Fibroblast of peridontal ligament (primary cell): ENCODE data around the gene ETS2.
A peak's percentile ranks its signal among the peaks of the same experiment; 100 is the strongest.
"Not testable (repeated sequence)": the region's sequence is repeated elsewhere in the genome, so short reads cannot be mapped to it uniquely, and the experiment has no call there.

Experiments used
- DNase-seq: peaks from one replicate; pipeline ENCODE4 v3.0.0-alpha.2; 2010; ENCODE audit errors: extremely low read depth

The ETS2 gene

DNA sequence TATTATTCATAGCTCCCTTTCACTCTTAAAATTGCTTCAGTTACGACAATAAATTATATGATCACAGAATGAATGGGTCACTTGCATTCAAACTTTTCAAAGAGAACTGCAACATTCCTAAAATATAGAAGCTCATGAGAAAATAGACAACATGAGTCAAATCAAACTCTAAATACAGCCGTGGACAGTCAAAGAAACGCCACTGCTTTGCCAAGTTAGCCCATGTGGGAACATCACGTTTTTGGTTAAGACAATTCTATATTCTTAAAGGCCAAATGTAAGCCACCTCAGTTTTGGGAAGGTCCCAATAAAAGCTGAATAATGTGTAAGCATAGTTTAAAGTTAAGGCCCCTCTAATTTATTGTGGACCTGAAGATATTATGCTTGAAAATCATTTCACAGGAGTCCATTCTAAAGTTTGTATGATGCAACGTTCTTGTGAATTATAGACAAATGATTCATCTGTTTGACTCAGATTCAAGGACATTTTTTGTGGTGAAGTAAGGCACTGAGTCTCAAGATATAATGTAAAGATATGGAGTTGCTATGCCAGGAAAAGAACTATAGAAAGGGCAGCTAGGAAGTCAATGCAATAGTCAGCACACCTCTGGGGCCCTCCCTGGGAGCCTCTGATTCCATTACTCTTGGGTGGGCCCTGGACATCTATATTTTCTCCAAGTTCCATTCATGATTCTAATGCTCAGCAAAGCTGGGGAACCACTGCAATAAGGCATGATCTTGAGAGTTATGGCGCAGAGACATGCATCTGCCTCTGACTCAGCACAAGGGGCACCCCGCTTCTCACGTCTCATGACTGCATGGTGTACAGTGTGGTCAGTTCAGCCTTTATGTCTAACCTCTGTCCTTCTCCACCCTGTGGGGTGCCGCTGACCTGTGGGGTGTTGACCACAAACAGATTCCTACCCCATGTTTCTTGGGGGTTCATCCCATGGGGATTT lies 33.9 kb downstream of the ETS2 start:
- DNase-seq: peak; percentile 88

DNA sequence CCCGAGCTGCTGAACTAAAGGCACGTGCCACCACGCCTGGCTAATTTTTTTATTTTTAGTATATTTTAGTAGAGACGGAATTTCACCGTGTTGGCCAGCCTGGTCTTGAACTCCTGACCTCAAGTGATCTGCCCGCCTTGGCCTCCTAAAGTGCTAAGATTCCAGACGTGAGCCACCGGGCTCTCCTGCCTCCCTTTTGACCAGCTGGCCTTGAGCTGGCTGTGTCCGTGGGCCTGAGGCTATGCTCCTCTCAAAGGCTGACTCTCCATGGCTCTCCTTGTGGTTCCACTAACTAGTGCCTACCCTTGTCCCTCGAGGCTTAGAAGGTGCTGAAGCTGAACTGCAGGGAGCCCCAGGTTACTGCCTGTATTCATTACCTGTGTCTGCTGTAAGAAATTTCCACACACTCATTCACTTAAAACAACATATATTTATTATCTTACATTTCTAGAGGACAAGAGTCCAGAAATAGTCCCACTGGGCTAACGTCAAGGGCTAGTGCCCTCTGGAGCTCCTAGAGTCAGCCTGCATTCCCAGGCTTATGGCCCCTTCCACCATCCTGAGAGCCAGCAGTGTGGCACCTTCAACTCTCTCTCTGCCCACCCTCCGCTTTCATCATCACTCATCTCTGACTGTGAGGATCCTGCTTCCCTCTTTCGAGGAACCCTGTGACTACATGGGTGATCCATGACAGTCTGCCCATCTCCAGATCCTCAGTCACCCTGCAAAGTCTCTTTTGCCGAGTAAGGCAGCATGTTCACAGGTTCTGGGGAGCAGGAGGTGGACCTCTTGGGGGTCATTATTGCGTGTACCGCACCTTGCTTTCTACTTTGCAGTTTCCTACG lies 34.9 kb downstream of the ETS2 start:
- no peak for DNase-seq

DNA sequence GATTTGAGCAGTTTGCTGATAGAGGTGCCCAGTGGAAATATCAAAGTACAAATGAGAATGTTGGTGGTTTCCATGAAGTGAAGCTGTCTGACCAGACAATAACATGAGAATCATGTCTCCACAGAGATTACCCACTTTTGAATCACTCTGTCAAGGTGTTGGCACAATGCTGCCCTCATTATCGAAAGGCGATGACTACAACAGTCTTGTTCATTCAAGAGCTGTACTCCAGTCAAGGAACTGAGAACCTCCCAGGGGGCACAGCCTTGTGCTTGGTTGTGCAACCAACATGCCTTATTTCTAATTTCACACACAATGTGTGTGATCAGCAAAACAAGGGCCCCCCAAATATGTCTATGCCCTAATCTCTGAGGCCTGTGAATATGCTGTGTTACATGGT lies 35.7 kb downstream of the ETS2 start:
- DNase-seq: no peak

DNA sequence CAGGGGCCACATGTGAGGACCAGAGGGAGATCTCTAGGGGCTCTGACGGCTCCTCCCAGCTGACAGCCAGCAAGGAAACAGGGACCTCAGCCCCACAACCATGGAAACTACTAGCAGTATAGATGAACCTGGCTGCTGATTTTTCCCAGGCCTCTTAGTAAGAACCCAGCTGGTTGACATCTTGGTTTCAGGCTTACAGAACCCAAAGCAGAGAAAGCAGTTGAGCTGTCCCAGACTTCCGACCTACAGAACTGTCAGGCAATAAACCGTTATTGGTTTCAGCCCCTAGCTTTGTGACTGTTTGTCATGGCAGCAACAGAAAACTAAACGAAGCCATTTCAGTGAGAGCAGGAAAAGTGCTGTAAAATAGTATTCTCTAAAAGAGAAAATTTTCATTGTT lies 36.4 kb downstream of the ETS2 start:
- no peak for DNase-seq

DNA sequence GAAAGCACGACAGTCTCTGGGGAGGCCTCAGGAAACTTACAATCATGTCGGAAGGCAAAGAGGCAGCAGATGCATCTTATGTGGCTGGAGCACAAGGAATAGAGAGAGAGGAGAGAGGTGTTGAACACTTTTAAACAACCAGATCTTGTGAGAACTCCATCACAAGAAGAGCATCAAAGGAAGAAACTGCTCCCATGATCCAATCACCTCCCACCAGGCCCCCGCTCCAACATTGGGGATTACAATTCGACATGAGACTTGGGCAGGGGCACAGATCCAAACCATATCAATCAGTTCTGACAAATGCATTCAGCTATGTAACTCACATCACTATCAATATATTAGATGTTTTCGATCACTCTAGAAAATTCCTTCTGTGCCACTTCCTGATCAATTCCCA lies 37.6 kb downstream of the ETS2 start:
- no peak for DNase-seq

DNA sequence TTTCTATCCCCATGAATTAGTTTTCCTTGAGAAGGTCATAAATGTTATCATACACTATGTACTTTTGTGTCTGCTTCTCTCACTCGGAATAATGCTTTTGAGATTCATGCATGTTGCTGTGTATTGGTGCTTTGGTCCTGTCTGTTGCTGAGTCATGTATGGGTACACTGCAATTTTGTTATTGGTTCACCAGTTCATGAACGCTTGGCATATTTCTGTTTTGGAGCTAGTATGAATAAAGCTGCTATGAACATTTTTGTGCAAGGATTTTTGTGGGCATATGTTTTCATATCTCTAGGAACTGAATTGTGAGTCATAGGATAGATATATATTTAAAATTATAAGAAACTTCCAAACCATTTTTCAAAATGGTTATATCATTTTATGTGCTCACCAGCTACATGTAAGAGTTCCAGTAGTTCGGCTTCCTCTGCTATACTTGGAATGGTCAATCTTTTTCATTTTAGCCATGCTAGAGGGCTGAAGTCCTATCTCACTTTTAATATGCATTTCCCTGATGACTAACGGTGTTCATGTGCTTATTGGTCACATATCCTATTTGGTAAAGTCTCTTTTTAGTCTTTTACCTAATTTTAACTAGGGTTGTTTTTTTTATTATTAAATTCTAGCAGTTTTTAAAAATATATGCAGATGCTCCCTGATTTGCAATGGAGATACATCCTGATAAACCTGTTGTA lies 38.2 kb downstream of the ETS2 start:
- peak; percentile 89 for DNase-seq

DNA sequence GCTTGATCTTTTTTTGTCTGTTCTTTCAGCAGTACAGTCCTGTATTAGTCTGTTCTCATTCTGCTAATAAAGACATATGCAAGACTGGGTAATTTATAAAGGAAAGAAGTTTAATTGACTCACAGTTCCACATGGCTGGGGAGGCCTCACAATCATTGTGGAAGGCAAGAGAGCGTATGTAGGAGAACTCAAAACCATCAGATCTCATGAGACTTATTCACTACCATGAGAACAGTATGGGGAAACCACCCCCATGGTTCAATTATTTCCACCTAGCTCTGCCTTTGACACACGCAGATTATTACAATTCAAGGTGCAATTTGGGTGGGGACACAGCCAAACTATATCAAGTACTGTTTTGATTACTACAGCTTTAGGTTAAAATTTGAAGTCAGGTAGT lies 39.6 kb downstream of the ETS2 start:
- not testable (repeated sequence) for DNase-seq

DNA sequence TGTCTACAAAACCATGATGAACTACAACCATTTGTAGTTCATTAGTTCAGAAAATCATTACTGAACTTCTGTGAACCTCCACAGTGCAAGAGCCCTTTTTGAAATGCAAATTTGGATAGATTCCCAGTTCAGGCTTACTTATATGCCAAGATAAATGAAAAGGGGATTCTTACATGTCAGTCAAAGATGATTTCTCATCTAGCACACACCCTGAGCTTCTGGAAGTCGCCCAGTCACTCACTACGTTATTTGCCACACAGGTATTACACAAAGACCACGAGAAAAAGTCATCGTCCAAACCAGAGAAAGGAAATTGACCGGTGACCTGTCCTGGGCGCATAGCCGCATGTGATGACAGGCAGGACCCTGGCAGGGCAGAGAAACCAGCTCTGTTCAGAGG lies 41.8 kb downstream of the ETS2 start:
- peak; percentile 39 for DNase-seq

DNA sequence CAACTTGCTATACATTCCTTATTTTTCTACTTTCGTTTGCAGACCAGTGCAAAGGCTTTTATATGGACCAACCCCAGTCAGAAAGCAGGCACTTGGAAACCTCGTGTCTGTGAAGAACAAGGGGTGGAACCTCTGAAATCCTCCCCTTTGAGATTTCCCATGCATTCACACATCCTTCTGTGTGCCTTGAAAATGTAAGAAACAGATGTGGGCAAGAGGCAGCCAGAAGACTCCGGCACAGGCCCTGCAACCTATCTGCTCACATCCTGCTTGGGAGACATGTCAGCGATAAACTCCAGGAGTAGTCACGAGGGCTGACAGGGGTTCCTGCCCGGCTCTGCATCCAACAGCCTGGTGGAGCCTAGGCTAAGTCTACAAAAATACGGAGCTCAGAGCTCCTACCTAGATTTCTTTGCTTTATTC lies 42.5 kb downstream of the ETS2 start:
- no peak for DNase-seq

DNA sequence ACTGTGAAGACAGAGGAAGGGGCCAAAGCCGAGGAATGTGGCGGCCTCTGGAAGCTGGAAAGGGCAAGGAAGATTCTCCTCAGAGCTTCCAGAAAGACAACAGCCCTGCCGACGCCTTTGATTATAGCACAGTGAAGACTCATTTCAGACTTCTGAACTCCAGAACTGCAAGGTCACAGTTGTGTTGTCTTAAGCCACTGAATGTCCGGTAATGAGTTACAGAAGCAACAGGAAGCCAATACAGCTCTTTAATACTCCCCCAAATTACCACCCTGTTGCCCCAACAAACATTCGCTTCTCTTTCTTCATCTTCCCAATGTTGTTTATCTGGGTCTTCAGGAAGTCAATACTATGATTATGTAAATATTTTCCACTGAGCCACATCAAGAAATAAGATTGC lies 44.0 kb downstream of the ETS2 start:
- no peak for DNase-seq

DNA sequence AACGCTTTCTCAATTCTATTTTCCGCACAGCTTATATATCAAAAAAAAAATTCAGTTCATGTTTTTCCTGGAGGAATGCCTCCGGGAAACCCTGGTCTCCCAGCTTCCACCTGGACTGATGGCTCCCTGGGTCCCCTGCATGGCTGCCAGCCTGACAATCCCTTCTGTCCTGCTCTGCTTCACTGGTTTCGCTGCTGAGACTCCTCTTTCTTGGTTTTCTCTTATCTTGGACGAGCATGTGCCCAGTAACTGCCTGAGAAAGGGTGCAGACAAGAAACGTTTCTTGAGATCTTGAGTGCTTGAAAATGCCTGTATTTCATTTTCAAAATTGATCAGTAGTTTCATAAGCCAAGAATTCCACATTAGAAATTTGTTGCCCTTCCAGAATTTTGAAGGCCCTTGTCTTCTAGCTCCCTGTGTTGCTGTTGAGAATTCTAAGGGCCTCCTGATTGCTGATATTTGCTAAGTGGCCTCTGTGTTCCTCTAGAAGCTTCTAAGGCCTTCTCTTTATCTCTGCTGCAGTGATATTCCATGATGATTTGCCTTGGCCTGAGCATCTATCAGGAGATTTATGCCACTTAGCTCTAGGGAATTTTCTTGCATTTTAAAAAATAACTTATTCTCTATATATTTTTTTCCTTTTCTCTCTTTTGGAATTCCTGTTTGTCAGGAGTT lies 44.7 kb downstream of the ETS2 start:
- DNase-seq: no peak

DNA sequence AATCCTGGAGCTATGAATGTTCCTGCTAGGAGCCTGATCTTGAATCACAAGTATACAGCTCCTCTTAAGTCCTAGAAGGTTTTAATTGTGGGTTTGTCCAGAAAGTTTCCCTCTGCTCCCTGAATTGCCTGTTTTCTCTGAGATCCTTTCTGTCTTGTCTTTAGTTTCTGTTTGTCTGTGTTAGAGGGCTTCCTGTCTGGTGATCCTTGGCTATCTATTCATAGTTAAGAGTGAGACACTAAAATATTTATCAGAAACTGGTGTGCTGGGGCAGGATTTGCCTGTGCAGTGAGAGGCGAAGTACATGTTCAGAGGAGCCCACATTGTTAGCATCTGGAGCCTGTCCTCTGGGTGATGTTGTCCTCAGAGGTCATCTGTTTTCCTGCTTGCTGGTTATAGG lies 45.4 kb downstream of the ETS2 start:
- no peak for DNase-seq

DNA sequence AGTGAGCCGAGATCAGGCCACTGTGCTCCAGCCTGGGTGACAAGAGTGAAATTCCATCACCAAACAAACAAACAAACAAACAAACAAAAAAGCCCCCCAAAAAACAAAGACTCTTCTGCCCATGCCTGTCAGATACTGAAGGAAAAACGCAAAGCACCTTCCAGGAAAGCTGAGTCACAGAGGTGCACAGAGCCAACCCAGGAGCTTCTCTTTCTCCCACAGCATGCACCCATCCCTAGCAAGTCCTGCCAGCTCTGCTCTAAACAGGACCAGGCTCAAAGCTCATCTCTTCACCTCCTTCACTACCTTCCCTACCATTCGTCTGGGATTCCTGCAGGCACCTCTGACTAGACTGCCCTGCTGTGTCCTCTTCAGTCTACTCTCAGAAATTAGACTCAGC lies 46.5 kb downstream of the ETS2 start:
- DNase-seq: no peak

DNA sequence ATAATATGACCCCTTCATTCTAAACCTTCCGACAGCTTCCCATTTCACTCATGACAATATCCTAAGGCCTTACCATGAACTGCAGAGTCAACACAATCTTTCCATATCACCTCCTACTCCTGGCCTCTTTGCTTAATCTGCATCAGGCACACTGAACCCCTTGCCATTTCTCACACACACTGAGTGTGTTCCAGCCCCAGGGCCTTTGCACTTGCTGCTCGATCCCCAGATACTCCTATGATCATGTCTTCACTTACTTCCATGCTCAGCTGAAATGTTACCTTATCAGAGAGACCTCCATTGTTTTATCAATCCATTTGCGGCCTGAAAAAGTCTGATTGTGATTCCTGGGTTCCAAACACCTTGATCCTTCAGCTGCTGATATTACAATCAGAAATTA lies 47.0 kb downstream of the ETS2 start:
- DNase-seq: no peak

DNA sequence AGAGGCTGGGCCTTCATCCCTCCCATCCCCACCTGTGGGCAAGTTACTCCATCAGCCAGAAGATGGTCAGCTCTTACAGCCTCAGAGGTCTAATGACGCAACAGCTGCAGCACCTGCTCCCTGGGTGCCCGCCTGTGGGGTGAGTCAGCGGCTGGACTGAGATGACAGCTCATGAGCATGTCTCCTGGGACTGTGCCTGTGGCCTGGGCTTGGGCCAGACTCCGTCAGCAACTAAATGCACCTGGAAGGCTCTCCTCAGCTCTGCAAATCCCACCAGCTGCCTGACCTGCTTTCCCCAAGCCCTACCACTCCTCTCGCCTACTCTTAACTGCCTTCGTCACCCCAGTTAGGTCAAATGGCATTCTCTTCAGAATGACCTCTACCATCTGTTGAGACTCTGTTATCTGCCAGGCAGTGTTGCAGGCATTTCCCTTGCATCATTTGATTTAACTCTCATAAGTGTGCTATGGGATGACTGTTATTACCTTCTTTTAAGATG lies 47.7 kb downstream of the ETS2 start:
- peak; percentile 36 for DNase-seq

DNA sequence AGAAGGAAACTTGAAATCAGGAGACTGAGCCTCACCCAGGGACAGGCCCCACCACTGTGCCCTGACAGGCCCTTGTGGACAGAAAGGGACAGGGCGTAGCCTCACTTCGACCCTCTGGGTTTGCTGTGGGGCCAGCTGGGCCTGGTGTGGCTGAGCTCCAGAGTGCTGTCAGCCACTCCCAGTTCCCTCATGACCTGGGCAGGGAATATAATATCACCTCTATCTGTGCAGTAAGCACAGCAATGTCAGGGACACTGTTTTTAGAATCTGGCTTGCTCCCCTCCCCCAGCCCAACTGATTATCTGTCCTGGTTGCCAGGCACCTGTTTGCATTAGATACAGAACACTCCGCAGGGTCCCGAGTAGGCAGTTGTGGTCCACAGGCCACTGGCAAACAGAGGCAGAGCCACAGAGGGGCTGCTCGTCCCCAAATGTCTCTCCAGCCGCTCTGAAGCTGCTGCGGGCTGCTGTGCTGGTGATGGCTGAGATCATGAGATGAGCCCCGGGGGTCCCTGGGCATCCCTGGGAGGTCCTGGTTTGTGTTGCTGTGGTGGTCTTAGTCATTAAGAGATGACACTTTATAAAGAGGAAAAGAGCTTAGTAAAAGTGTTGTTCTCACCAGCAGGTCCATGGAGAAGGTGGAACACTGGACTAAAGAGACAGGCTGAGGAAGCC lies 51.6 kb downstream of the ETS2 start:
- no peak for DNase-seq

DNA sequence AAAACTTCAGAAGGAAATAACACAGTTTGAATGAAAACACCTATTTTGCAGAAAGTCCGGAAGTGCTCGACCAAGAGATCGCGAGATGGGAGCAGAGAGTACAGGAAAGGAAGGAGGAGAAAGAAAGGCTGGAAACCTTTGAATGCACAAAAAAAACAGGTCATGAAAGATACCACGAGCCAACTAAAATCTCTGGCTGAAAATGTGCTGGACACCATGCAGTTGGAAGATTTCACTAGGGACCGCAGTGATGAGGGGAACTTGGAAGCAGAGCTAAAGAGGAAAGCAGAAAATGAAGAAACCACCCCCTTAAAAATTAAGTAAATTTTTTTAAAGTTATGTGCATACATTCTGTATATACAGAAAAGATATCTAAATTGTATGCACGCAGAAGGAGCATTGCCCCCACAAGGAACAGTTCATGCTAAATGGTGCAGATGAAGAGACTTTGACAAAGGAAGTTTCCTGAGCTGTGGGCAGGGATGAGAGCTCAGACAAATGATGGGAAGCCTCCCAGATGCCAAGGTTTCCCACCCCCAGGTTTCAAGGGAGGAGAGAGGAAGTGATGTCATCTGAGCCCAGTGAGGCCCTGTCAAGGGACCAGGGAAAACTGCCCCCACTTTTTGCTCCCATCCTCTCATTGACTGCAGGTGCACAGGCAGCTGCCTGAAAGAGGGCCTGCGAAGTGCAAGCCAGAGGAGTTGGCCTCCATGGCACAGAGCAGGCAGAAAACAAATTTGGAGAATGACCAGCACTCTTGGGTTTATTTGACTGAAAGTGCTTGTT lies 52.5 kb downstream of the ETS2 start:
- no peak for DNase-seq

DNA sequence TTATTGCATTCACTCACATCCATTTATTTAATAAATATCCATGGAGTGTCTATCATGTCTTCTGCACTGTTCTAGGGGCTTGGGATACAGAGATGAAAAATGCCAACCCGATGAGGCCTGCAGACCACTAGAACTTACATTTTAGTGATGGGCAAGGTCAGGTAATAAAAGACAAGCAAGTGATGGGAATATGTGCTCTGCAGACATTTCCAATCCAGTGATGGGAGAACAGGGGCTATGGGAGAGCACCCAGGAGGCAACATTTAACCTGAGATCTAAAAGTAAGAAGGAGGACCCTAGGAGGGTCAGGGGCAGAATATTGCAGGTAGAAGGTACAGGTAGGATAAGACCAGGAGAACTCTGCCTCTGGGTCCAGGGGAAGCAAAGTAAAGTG lies 53.1 kb downstream of the ETS2 start:
- no peak for DNase-seq

DNA sequence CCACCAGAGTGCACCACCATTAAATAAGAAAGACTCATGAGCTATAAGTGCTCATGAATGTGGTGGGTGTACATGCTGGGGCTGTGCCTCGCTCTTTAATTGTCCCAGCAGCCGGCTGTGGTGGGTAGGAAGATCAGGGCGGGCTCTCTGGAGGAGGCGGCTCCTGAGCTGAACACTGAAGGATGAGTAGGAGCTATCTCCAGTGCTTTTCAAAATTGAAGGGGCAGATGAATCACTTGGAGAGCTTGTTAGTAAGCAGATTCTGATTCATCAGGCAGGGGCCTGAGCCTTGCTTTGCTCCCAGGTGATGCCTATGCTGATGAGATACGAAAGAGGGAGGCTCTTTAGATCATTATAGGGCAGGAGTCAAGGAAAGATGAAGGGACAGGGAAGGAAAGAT lies 54.1 kb downstream of the ETS2 start:
- DNase-seq: no peak

DNA sequence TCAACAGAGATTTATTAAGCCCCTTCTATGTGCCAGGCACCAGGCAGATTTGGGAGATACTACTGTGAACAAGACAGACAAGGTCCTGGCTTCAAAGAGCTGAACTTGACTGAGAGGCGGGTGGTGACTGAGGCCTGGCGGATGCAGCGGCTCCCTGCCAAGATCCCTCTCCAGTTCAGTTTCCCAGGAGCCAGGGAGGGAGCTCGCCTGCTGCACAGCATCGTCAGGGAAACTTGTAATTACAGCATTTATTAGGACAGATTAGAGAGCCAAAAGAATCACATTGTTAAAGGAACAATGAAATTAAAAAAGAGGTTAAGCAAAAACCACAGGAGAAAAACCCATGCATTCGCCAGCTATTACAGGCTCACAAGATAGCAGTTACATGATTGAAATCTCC lies 55.3 kb downstream of the ETS2 start:
- no peak for DNase-seq
